ENCODE results near the gene ZNF469. TPM values are rescaled to one million over a fixed set of nuclear protein-coding genes. Genes with fewer than 3 reads are reported as not detected.
"Not testable (repeated sequence)": the region's sequence is repeated elsewhere in the genome, so short reads cannot be mapped to it uniquely, and the experiment has no call there.

ZNF469 gene
- polyA plus RNA-seq, 1 donor: 1.2 TPM

DNA sequence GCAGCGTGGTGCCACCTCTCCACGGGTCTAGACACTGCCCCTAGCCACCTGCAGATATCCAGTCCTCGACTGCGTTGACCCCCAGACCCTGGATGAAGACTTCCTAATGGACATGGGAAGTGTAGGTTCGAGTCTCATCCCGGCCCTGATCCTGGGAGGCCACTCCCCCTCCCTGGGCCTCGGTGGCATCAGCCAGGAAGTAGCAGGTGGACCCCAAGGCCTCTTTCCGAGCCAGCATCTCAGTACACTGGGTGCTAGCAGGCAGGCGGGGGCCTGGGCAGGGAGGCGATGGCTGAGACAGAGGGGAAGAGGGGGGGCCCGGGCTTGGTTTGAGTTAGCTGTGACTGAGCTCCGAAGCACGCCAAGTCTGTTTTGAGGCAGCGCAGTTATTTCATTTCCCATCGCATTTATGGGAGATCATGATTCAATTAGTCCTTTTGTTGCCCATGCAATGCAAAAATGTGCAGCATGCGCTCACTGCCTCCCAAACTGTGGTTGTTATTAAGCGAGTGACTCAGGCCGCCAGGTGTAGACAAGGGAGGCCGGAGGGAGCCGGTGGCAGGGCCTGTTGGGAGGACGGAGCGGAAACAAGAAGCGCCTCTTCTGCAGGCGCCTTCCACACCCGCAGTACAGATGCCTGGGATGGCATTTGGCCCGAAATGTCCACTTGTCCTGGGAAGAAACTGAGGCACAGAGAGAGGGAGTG is 25.3 kb upstream of the ZNF469 start:
- no peak for DNase-seq

DNA sequence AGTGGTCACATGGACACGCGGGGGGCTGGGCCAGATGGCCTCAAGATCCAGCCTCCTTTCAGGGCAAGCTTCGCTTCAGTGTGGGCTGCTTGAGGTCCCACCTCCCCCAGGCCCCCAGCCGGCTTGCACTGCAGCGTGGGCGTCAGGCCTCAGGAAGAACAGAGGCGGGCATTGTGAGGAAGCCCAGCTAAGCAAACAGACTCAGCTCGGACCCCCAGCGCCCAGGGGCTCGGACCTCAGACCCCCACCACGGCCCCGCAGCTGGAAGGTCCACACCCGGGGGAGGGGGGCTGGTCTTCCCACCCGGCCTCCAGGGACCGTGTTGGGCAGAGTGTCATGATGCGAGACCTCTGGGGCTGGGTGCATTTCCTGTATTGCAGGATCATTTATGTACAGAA is 24.7 kb upstream of the ZNF469 start:
- DNase-seq: no peak

DNA sequence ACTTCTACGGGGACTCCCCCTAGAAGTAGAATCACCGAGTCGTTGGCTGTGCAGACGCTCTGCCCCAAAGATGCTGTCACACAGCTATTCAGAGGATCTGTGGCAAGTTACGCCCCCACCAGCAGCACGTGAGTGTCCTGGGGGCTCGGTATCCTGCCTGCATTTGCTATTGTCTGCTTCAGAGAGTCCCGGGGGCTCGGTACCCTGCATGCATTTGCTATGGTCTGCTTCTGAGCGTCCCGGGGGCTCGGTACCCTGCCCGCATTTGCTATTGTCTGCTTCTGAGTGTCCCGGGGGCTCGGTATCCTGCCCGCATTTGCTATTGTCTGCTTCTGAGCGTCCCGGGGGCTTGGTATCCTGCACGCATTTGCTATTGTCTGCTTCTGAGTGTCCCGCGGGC is 23.8 kb upstream of the ZNF469 start:
- DNase-seq: no peak

DNA sequence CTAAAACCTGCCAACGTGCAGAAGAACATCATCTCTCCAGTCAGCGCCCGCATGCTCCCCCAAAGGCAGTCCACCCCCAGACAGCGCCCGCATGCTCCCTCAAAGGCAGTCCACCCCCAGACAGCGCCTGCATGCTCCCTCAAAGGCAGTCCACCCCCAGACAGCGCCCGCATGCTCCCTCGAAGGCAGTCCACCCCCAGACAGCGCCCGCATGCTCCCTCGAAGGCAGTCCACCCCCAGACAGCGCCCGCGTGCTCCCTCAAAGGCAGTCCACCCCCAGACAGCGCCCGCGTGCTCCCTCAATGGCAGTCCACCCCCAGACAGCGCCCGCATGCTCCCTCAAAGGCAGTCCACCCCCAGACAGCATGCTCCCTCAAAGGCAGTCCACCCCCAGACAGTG is 22.4 kb upstream of the ZNF469 start:
- DNase-seq: not testable (repeated sequence)

DNA sequence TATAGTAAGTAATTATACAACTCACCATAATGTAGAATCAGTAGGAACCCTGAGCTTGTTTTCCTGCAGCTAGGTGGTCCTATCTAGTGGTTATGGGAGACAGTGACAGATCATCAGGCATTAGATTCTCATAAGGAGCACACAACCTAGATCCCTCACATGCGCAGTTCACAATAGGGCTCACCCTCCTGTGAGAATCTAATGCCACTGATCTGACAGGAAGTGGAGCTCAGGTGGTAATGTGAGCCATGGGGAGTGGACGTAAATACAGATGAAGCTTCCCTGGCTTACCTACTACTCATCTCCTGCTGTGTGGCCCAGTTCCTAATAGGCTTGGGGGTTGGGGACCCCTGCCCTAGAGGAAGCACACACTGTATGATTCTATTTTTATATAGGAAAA is 21.8 kb upstream of the ZNF469 start:
- DNase-seq: no peak

DNA sequence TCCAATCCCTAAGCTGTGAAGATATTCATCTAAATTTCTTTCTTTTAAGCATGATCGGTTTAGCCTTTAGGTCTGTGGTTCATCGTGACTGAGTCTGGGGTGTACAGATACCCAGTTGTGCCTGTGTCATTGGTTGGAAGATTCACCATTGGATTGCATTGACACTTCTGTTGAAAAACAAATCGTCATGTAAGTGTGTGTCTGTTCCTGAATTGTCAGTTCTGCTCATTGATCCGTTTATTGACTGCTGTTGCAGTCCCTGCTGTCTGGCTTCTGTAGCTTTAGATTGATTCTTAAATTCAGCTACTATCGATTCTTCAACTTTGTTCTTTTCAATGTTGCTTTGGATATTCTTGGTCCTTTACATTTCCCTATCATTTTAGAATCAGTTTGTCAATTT is 21.0 kb upstream of the ZNF469 start:
- DNase-seq: no peak

DNA sequence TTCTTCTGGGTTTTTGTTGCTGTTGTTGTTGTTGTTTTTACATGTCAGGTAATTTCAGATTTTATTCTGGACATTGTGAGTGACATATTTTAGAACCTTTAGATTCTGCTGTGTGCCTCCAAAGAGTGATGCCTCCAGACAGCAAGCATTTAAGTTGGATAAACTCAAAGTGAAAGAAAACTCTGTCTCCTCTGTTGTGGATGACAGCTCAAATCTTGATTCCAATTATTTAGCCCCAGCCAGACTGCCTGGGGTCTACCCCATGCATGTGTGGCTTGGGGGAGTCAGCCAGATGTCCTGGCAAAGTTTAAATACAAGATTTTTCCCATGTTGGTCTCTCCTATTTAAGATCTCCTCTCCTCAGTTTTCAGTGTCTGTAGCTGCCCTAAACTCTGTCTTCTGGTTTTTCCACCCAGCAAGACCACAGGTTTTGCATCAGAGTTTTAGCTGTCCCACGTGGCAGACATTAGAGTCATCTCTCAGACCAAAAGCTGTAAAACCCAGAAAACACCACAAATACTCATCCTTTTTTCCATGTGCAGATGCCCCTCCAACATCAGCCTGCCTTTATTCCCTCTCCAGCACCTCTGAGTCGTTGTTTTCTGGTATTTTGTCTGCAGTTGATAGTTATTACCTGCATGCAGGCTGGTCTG is 19.4 kb upstream of the ZNF469 start:
- DNase-seq: no peak

DNA sequence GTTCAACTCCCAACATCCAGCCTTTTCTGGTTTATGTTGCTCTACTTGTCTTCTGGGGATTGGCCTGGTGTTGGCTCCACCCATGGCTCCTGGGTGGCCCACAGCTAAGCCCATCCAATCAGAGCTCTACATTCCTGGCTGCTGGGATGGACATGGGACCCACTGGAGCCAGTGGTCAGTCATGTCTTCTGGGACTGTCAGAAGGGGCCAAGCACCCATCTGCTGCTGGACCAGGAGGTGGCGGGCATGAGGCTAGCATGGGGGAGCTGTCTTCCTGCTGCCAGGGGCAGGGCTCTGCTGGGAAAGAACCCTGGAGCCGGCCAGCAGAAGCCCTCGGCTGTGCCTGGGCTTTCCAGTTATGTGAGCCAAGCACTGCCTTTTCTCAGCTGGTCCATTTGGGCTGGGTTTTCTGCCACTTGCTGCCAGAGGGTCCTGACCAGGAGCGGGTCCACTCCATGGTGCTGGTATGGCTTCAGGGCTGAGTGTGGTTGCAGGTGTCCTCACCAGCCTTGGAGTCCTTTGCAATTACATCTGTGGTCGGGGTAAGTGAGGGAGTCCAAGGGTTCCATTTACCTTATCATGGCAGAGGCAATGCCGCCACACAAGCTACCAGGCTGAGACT is 17.4 kb upstream of the ZNF469 start:
- DNase-seq: no peak

DNA sequence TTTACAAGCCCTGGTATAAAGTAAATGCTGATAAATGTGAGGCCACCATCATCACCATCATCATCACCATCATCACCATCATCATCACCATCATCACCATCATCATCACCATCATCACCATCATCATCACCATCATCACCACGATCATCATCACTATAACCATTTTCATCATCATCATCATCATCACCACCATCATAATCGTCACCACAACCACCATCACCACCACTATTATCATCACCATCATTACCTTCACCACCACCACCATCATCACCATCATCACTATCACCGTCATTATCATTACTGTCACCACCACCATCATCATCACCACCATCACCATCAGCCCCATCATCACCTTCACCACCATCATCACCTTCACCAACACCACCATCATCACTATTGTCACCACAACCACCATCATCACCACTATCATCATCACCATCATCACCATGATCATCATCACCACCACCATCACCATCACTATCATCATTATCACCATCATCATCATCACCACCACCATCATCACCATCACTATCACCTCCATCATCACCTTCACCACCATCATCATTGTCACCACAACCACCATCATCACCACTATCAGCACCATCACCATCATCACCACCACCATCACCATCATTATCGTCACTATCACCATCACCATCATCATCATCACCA is 16.6 kb upstream of the ZNF469 start:
- DNase-seq: no peak

DNA sequence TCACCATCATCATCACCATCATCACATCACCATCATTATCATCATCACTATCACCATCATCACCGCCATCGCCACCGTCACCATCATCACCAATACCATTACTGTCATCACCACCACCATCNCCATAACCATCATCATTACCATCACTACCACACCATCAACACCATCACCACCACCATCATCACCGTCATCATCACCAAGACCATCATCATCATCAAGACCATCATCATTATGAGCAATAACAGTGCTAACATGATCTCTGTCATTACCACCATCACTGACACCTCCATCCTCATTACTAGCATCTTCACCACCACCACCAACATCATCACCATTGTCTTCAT is 16.1 kb upstream of the ZNF469 start:
- no peak for DNase-seq

DNA sequence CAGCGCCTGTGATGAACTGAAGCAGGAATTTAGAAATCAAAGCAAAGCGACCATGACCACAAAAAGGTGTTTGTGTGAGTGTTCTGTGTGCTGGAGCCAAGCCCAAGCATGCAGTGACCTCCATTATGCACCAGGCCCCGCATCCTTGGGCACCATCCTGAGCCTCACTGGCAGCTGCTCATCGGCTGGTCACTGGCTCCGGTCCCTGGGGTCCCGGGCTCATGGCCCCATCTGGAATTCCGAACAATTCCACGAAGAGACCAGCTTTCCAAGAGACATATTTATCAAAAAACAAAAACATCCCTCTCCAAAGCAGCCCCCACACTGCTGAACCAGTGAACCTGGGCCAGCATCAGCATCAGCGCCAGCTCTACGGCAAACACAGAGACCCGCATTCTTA is 15.2 kb upstream of the ZNF469 start:
- no peak for DNase-seq

DNA sequence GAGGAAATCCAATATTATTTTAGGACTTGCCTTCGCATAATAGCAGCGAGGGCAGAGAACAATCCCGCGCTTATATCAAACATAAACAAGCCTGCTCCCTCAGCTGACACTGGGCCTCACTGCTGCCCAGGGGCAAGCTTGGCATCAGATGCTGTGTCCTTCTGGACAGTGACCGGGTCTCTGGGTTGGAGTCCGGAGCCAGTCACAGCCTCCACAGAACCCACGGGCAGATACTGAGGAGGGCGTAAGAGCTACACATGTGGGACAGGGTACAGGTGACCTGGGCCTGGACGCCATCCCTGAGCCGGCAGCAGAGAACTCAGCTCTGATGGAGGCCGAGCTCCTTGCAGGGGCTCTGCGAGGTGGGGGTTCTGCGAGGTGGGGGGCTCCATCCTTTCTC is 14.7 kb upstream of the ZNF469 start:
- no peak for DNase-seq

DNA sequence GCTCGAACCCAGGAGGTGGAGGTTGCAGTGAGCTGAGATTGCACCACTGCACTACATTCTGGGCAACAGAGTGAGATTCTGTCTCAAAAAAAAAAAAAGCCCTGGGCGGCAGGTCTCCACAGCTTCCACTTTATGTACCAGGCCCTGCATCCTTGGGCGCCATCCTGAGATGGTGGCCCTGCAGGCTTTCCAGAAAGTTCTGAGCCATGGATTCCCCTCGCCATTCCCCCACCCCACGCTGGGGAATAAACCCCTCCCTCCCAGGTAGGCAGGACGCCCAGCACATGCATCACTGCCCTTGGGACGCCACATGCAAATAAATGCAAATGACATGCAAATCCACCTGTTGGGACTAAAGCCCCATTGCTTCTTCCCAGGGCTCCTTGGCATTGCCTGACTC is 13.8 kb upstream of the ZNF469 start:
- DNase-seq: no peak

DNA sequence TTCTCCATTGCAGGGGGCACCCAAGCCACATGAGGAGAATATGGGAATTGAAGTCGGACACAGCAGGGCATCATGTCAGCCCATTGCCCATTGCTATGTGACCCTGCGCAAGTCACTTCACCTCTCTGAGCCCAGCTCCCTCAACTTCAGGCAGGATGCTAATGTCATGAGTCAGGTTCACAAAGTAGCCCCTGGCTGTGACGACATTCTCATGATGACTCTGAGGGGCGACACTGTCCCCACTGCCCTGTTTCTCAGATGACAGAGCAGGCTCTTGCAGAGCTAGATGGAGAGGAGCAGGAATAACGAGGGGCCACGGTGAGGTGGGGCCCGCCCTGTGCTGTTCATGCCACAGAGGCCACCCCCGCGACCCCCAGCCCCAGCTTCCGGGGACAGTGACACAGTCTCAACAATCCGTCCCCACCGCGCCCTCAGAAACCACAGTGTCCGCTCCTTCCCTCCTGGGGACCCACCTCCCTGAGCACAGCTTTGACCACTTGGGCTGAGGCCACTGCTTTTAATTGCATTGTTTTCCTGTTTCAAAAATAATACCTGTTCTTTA is 13.2 kb upstream of the ZNF469 start:
- no peak for DNase-seq

DNA sequence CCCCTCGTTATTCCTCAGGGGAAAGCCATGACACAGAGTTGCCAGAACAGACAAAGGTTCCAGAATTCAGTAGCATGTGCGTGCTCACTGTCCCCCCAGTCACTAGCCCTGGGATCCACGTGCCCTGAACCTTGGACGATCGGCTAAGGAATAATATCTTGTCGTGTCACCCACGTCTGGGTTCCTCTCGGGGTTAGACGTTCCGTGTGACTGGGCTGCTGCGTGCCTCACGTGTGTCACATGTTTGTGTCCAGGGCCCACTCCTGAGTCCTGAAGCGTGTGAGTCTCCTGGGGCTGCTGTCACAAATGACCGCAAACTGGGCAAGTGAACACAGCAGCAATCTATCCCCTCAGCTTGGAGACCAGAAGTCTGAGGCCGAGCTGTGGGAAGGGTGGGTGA is 12.4 kb upstream of the ZNF469 start:
- DNase-seq: no peak

DNA sequence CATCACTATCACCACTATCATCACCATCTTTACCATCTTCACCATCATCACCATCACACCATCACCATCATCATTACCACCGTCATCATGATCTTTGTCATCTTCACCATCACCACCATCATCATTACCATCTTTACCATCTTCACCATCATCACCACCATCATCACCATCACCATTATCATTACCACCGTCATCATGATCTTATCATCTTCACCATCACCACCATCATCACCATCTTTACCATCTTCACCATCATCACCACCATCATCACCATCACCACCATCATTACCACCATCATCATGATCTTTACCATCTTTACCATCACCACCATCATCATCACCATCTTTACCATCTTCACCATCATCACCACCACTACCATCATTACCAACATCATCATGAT is 10.2 kb upstream of the ZNF469 start:
- no peak for DNase-seq

DNA sequence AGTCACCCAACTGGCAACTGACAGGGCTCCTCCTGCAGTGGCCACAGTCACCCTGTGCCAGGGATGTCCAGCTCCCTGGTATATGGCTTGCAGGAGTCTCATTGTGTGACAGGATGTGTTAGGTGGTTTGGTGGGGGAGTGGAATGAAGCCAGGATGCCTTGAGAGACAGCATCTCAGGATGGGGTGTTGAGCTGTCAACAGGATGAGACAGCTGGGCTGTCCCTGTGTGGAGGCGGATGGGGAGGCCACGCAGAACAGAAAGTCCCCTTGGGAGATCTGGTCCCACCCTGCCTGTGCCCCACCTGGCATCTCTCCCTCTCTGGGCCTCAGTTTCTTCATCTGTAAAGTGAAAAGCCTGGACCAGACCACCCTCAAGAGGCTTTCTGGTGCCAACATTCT is 9.5 kb upstream of the ZNF469 start:
- DNase-seq: no peak

DNA sequence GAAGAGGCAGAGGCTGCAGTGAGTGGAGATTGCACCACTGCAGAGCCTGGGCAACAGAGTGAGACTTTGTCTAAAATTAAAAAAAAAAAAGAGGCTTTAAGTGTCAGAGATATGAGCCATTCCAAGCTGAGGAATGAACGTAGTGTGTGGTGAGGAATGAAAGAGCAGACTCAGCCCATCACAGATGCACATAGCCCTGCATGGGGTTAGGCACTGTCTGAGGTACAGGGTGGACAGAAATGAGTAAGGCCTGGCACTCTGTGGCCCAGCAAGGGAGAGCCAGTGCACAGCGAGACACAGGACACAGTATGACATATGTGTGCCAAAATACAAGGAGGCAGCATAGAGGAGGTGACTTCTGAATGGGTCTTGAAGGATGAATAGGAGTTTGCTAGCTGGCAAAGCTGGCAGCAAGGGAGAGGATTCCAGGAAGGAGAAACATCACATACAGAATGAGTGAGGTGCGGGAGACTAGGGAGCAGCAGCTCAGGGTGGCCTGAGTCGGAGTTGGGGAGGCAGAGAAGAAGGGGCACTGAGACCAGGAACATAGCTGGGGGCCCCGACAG is 8.7 kb upstream of the ZNF469 start:
- DNase-seq: no peak

DNA sequence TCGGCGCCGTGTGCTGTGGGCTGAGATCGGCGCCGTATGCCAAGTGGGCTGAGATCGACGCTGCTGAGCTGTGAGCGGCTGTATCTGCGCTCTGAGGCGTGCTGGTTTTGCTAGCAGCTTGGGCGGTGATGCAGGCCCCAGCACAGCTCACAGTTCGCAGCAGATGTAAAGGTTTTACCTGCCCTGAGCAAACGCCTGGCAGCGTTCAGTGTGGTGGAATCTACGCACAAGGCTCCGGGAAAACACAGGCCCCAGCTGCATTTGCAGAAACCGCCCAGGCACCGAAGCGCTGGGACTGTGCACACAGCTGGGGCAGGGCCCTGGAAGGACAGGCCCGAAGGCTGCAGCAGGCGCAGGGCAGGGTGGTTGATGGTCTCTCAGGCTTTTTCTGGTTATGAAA is 8.0 kb upstream of the ZNF469 start:
- DNase-seq: no peak

DNA sequence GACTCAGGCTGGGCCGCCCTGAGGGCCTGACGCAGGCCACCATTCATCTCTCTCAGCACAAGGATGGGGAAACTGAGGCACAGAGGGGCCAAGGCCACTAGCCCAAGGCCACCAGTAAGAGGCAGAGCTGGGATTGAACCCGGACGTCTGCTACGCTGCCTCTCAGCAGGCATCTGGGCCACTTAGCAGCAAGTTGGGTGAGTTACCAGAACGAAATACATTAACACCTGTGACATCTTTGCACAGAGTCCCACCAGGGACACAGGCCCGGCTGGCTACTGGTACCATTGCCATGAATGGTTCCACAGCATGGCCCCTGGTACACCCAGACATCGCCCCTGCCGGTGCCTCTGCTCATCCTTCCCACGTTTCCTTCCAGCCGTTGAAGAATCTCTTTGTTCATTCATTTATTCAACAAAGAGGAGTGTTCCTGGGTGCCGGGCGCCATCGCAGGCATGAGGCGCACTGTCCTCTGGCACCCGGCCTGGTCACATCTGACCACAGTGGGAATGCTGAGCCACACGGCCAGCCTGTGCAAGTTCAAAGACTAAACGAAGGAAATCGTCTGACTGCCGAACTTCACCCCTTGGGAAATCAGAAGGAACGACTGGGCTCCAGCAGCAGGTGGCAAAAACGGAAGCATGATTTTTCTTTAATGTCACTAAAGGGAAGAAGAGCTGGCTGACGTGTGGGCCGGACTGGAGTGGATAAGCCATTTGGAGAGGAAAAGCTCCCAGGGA is 7.4 kb upstream of the ZNF469 start:
- no peak for DNase-seq

DNA sequence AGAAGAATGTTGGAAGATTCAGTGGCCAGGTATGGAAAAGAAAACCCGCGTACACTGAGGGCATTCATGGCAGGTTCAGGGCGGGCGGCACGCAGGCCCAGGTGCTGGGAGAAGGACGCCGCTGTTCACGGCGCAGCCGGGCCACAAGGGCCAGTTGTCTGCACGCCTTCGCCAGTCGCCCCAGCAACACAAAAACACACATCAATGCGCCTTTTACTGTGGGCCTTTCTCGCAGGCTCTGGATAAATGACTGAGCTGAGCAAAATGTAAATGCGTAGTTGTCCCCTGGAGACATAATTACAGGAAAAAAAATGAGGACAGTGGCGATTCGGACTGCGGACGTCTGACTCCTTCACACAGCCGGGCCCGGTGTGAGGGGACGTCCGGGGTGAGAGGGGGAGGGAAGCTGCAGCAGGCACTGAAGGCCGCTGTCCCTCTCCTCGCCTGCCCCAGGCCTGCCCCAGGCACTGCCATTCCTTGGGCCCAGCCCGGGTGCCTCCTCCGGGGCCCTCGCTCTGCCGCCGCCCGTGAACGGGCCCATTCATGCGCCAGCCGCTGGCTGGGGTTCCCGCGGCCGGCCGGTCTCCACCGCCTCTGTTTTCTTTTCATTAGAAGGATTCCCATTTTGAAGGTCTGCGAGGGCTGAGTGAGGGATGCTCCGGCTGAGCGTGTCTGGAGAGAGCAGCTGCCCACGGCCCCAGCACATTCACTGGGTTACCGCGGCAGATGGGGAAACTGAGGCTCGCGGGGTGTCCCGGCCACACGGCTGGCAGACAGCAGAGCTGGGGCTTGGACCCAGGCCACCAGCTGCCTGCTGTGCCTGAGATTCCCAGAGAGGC is 6.5 kb upstream of the ZNF469 start:
- DNase-seq: no peak

Measured in left kidney (tissue), 2 donors.